Erythroblast (primary cell): ENCODE results near the gene HASPIN.
"Not testable (repeated sequence)": the region's sequence is repeated elsewhere in the genome, so short reads cannot be mapped to it uniquely, and the experiment has no call there.

Experiments
- GATA1 ChIP-seq: IDR thresholded peaks from 2 replicates; pipeline ENCODE4 v1.6.1; 2011; ENCODE audit warnings: low read depth, mild to moderate bottlenecking, control low read depth, low read length, moderate library complexity
- POLR2A ChIP-seq: IDR thresholded peaks from 2 replicates; pipeline ENCODE4 v1.6.1; 2011; ENCODE audit warnings: mild to moderate bottlenecking, low read length

GRCh38 chr17:3728099-3728498, 4.4 kb downstream of the HASPIN start:
- not testable (repeated sequence) for TF ChIP-seq POLR2A, GATA1
